Astrocyte of the spinal cord (primary cell): ENCODE results near the gene NRN1.

Experiments used
- DNase-seq: peaks from one replicate; pipeline ENCODE4 v3.0.0; 2011; ENCODE audit warnings: low read depth, low spot score
- H3K4me3 ChIP-seq: 2 replicates; pipeline ENCODE4 v1.5.1; 2011; ENCODE audit warnings: low read depth, mild to moderate bottlenecking, low read length, moderate library complexity
- in situ Hi-C: cut with HindIII; loops from 2 replicates; pipeline ENCODE4 v1.10.0; 2017; ENCODE audit warnings: low sequenced_read_pairs
- TF ChIP-seq, protein P1 (sequence below): IDR thresholded peaks from 2 replicates; pipeline ENCODE4 v1.5.1; 2012; ENCODE audit warnings: low read depth, mild to moderate bottlenecking, low read length, inconsistent platforms

The NRN1 gene, protein sequence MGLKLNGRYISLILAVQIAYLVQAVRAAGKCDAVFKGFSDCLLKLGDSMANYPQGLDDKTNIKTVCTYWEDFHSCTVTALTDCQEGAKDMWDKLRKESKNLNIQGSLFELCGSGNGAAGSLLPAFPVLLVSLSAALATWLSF

DNA sequence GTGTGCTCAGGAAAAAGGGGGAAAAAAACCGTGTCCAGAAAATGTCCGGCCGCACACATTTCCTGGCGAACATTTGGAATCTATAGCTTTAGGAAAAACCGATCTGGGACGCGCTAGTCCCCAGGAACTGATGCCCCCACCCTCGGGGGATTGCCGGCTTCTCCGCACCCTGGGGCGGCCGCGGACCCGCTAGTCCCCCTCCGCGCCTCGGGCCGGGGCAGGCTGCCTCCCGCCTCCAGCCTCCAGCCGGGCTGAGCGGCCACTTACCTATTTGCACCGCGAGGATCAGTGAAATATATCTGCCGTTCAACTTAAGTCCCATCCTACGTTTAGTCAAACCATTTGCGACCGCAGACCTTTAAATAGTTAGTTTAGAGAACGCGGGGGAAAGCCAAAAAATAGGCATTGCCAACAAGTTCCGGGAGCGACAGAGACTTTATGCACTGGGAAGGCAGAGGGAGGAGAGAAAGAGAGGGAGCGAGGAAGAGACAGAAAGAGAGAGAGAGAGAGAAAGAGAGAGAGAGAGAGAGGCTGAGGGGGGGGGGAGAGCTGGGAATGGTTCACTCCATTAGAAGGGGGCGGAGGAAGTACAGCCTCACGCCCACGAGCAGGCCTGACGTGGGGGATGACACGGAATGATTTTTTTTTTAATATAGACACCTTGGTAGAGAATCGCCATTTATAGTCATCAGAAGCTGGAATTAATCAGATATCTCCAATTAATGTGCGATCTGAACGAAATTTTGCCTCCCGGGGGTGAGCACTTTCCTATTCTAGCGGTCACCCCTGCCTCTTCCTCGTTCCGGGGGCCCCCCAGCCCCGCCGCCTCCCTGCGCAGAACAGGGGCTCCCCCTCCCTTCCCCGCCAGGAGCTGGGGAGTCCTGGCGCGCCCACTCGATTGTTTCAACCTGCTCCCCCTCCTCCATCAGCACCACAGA, at the start of gene NRN1:
NRN1 (minus strand) TSS at position 498 of the 938 bp plus-strand sequence; CDS start at position 322, 176 bp downstream.
- TF ChIP-seq, protein P1, sequence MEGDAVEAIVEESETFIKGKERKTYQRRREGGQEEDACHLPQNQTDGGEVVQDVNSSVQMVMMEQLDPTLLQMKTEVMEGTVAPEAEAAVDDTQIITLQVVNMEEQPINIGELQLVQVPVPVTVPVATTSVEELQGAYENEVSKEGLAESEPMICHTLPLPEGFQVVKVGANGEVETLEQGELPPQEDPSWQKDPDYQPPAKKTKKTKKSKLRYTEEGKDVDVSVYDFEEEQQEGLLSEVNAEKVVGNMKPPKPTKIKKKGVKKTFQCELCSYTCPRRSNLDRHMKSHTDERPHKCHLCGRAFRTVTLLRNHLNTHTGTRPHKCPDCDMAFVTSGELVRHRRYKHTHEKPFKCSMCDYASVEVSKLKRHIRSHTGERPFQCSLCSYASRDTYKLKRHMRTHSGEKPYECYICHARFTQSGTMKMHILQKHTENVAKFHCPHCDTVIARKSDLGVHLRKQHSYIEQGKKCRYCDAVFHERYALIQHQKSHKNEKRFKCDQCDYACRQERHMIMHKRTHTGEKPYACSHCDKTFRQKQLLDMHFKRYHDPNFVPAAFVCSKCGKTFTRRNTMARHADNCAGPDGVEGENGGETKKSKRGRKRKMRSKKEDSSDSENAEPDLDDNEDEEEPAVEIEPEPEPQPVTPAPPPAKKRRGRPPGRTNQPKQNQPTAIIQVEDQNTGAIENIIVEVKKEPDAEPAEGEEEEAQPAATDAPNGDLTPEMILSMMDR, result no peak
- peak within 1 kb of the TSS; percentile 28 for H3K4me3 ChIP-seq
- in situ Hi-C loops, result no loop called here
- peak; percentile 23 for DNase-seq

DNA sequence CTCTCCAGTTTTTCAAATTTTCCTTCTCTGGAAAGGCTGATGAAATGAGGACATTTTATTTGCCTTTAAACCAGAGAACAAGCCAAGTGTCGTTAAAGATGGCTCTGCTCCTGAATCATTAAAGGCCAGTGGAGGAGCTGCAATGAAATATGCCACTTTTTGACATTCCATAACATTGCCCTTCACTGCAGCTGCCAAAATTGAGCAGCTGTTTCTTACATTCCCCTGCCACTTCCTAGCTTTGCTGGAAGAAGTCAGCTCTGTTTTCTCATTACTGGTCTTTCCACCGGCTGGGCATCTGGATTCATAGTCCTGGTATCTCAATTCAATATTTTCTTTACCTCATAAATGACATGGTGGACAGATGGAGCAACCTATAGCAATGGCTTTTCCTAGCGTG, 45.5 kb upstream of the NRN1 start:
- DNase-seq, result no peak
- H3K4me3 ChIP-seq, result no peak overlapping the region
- TF ChIP-seq, protein P1, result no peak
- in situ Hi-C loops, result no loop called here

- no peak overlapping the region for H3K4me3 ChIP-seq
- DNase-seq, result no peak
- in situ Hi-C loops, result no loop called here
- TF ChIP-seq, protein P1, result no peak
These were observed 40.0 kb upstream of the NRN1 start for GRCh38 chr6:6046716-6047115.

DNA sequence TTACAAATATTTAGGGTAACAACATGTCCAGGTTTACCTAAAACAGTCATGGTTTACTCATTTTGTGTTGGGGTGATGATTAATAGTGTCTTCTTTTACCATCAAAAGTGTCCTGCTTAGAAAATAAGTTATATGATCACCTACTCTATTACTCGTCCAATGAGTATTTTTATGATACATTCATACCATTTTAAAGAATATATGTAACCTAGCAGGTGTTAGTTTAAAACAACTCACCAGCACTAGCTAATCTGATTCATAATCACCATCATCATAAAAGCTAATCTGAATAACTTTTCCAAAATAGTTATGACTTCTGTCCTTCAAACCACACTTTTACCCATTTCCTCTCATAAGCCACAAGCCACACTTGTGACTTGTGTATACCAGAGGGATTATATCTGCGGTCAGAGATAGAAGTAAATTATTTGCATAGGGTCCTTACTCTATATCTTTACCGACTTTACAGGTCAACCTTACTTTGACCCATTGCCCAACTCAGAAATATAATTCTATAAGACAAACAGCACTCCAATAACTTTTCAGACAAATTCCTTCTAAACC, 33.3 kb upstream of the NRN1 start:
- H3K4me3 ChIP-seq, result no peak overlapping the region
- TF ChIP-seq, protein P1, result no peak
- DNase-seq, result no peak
- in situ Hi-C loops, result no loop called here

DNA sequence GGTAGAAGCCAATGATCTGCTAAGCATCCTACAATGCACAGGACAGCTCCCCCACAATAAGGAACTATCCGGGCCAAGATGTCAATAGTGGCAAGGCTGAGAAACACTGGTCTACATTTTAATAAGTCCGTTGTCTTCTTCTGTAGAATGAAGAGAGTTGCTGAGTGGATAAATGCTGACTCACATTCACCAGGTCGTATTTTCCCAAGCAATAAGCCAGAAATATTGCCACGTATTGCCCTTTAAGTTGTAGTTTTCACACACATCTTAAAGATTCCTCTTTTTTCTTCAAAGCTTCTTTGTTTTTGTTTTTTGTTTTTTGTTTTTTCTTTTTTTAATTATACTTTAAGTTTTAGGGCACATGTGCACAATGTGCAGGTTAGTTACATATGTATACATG, 30.5 kb upstream of the NRN1 start:
- no peak for DNase-seq
- TF ChIP-seq, protein P1, result no peak
- in situ Hi-C loops, result no loop called here
- H3K4me3 ChIP-seq, result no peak overlapping the region

DNA sequence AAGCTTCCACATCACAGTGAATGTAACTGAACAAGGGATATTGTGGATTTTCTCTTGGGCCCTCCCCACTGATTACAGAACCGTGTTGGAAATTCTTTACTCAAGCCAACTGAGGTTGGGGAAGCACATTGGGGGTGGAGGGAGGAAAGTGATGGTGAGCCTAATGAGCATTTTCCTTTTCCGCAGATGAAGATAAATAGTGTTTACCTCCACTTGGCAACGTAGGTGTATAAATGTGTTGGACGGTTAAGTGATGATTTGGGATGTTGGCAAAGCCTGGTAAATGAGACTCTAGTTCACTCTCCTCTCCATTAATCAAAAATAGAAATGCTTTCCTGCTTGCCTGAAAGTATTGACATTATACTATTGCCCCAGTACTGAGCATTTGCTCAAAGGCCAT, 27.1 kb upstream of the NRN1 start:
- TF ChIP-seq, protein P1, result no peak
- no peak for DNase-seq
- in situ Hi-C loops, result no loop called here
- no peak overlapping the region for H3K4me3 ChIP-seq
